GM12878 (cell line): ENCODE data around the gene IRGQ. TPM values are rescaled to one million over a fixed set of nuclear protein-coding genes. Genes with fewer than 3 reads are reported as not detected.

Experiments
- EP300 ChIP-seq, 2 experiments: fragments of 150-350 bp in 1 of 2; IDR thresholded peaks; 2 replicates each; pipeline ENCODE4 v1.6.1; 2011 to 2012; ENCODE audit warnings: low read depth in 2 of 2, low read length in 2 of 2, borderline replicate concordance in 1 of 2, improper control_type of control experiment in 1 of 2, inconsistent platforms in 1 of 2; ENCODE audit not compliant: control insufficient read depth in 1 of 2
- SMAD1 ChIP-seq: fragments of 450-650 bp; IDR thresholded peaks from 2 replicates; pipeline ENCODE4 v1.6.1; 2018; ENCODE audit warnings: mild to moderate bottlenecking, low read depth; ENCODE audit not compliant: partially characterized antibody
- polyA plus RNA-seq, 11 experiments: library from polyadenylated mRNA; depleted of rRNA in 4 of 11; unstranded in 6 of 11; stranded (reverse) in 5 of 11; fragments of >200 nt; fragmentation: Nextera tagmentation in 4 of 11; fragmentation: Illumina TruSeq in 1 of 11; extraction: Ambion mirVana in 4 of 11; extraction: Trizol in 1 of 11; gene quantifications; 1 replicate in 1 of 11; 2 replicates in 10 of 11; pipeline versions ENCODE4 v1.2.1 to v1.2.3, GENCODE V29; 2011 to 2016; ENCODE audit warnings: inconsistent platforms in 2 of 11, missing spikeins in 2 of 11, low read depth in 1 of 11
- total RNA-seq, 4 experiments: library from RNA; depleted of rRNA in 3 of 4; stranded (reverse); fragments of >200 nt in 3 of 4; fragmentation: Illumina TruSeq in 1 of 4; extraction: Trizol in 1 of 4; gene quantifications; 2 replicates each; pipeline versions ENCODE4 v1.2.1 to v1.2.3, GENCODE V29; 2013 to 2021
- TF ChIP-seq, protein P1 (sequence below): IDR thresholded peaks from 2 replicates; pipeline ENCODE4 v1.6.1; 2012; ENCODE audit warnings: improper control_type of control experiment, low read depth, low read length; ENCODE audit not compliant: insufficient replicate concordance
- TF ChIP-seq, protein P2 (sequence below): IDR thresholded peaks from 2 replicates; pipeline ENCODE4 v1.6.1; 2011; ENCODE audit warnings: low read depth, mild to moderate bottlenecking, low read length, moderate library complexity, borderline replicate concordance; ENCODE audit errors: extremely low read depth

IRGQ gene
- total and polyA plus RNA-seq, 10 of the 15 experiments (the other 5 are each of a cell fraction or from before 2014, with no cell fraction given) = 3.3 to 20.8 (median 9.0) TPM

DNA sequence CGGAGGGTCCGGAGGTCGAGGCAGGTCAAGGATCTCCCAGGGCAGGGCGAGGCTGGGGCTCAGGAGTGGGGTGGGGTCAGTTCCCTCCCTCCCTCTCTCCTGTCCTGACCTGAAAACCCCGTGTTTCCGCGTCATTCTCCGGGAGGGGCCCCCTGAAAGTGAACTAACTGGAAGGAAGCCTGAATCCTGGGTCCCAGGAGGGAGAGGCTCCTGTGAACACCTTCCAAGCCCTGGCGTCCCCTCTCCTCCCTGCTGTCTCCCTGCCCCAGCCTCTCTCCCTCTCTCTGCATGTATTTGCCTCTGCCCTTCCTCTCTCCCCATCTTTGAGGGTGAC, 44.5 kb upstream of the IRGQ start (continued):
- TF ChIP-seq, protein P1, sequence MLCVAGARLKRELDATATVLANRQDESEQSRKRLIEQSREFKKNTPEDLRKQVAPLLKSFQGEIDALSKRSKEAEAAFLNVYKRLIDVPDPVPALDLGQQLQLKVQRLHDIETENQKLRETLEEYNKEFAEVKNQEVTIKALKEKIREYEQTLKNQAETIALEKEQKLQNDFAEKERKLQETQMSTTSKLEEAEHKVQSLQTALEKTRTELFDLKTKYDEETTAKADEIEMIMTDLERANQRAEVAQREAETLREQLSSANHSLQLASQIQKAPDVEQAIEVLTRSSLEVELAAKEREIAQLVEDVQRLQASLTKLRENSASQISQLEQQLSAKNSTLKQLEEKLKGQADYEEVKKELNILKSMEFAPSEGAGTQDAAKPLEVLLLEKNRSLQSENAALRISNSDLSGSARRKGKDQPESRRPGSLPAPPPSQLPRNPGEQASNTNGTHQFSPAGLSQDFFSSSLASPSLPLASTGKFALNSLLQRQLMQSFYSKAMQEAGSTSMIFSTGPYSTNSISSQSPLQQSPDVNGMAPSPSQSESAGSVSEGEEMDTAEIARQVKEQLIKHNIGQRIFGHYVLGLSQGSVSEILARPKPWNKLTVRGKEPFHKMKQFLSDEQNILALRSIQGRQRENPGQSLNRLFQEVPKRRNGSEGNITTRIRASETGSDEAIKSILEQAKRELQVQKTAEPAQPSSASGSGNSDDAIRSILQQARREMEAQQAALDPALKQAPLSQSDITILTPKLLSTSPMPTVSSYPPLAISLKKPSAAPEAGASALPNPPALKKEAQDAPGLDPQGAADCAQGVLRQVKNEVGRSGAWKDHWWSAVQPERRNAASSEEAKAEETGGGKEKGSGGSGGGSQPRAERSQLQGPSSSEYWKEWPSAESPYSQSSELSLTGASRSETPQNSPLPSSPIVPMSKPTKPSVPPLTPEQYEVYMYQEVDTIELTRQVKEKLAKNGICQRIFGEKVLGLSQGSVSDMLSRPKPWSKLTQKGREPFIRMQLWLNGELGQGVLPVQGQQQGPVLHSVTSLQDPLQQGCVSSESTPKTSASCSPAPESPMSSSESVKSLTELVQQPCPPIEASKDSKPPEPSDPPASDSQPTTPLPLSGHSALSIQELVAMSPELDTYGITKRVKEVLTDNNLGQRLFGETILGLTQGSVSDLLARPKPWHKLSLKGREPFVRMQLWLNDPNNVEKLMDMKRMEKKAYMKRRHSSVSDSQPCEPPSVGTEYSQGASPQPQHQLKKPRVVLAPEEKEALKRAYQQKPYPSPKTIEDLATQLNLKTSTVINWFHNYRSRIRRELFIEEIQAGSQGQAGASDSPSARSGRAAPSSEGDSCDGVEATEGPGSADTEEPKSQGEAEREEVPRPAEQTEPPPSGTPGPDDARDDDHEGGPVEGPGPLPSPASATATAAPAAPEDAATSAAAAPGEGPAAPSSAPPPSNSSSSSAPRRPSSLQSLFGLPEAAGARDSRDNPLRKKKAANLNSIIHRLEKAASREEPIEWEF = no peak
- TF ChIP-seq SMAD1 (no peak), EP300 (IDR thresholded peaks at IDR 0.05; ENCODE audit: borderline replicate concordance in 1 of 2, control insufficient read depth in 1 of 2, low read depth in 2 of 2, low read length in 2 of 2) (no peak)
- TF ChIP-seq, protein P2, sequence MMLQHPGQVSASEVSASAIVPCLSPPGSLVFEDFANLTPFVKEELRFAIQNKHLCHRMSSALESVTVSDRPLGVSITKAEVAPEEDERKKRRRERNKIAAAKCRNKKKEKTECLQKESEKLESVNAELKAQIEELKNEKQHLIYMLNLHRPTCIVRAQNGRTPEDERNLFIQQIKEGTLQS = no peak
- TF ChIP-seq, all 136 proteins: peak for 0
